ENCODE data around the gene EMC10. TPM values are rescaled to one million over a fixed set of nuclear protein-coding genes. Genes with fewer than 3 reads are reported as not detected.

The EMC10 gene
- total RNA-seq, result 10 to 100 TPM; 80.0 to 80.3 TPM
- polyA plus RNA-seq (2013, experiment 1 of 2), result 77.9 TPM
- polyA plus RNA-seq (2013, experiment 2 of 2), result 78.8 TPM
- 61.5 to 149 (median 92.5) reads per million in 172 experiments for total RNA-seq

DNA sequence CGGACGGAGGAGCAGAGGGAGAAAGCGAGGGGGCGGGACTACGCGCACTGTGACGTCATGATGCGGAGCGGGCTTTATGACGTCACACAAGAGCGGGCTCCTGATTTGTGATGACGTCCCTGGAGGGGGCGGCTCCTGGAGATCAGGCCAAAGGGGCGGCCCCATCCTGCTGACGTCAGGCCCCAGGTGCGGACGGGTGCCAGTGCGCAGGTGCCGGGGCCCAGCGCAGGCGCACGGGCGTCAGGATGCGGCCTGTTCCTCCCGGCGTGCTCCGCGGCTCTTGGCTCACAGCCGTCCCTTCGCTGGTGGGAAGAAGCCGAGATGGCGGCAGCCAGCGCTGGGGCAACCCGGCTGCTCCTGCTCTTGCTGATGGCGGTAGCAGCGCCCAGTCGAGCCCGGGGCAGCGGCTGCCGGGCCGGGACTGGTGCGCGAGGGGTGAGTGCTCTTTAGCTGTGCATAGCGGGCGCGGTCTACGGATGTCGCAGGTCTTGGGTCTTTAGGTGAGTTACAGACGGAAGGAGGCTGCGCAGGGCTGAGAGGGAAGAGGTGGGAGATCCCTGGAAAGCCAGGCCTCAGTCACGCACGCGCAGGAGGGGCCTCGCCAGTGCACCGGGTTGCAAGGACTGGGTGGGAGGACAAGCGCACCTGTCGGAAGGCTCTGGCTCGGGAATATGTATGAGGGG, at the start of gene EMC10, which contains the start of gene GARIN5A:
TSS of gene EMC10 (plus strand) at position 284 of the 683 bp plus-strand sequence. CDS start at position 322, 38 bp downstream.
TSS of gene GARIN5A (minus strand) at position 625 of the 683 bp plus-strand sequence. CDS start at position 165, 460 bp downstream.
- Histone ChIP-seq H3K4me1 (ENCODE audit: insufficient read depth, low read length) (peaks cover 43% of the 10 kb centered on the region), H3K9me3 (ENCODE audit: control insufficient read depth in 1 of 2, insufficient read depth in 1 of 2, low read length in 2 of 2) (peaks cover 0 to 6% of the 10 kb centered on the region in 2 experiments), H3K27me3 (ENCODE audit: control insufficient read depth in 1 of 2, insufficient read depth in 2 of 2, low read length in 2 of 2) (no peaks in the 10 kb centered on the region), H3K36me3 (ENCODE audit: insufficient read depth, low read length) (peaks cover 34% of the 10 kb centered on the region), H3K4me3 (ENCODE audit: low read length) (peak within 1 kb of the TSS; percentile 79), H3K27ac (ENCODE audit: low read depth in 1 of 2, low read length in 2 of 2) (peak within 1 kb of the TSS; percentile 73 to 82)
- ChIA-PET CTCF (no interaction called here), POLR2A (interaction anchor here (0.9 to 1.1 kb wide), 3 partner anchors 100 to 119 kb away, joined by 3 to 12 read pairs (median 4); partner anchors contain the start of gene NR1H2)
- TF ChIP-seq, protein P1, sequence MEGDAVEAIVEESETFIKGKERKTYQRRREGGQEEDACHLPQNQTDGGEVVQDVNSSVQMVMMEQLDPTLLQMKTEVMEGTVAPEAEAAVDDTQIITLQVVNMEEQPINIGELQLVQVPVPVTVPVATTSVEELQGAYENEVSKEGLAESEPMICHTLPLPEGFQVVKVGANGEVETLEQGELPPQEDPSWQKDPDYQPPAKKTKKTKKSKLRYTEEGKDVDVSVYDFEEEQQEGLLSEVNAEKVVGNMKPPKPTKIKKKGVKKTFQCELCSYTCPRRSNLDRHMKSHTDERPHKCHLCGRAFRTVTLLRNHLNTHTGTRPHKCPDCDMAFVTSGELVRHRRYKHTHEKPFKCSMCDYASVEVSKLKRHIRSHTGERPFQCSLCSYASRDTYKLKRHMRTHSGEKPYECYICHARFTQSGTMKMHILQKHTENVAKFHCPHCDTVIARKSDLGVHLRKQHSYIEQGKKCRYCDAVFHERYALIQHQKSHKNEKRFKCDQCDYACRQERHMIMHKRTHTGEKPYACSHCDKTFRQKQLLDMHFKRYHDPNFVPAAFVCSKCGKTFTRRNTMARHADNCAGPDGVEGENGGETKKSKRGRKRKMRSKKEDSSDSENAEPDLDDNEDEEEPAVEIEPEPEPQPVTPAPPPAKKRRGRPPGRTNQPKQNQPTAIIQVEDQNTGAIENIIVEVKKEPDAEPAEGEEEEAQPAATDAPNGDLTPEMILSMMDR (IDR thresholded peaks at IDR 0.05), result no peak
- DNase-seq, result peak; percentile 81 to 98 (median 92)
- Mint-ChIP-seq H3K27me3 (no peaks in the 10 kb centered on the region), H3K4me3 (peak within 1 kb of the TSS; percentile 95), H3K4me1 (ENCODE audit: low read depth) (peaks cover 22% of the 10 kb centered on the region), H3K36me3 (ENCODE audit: low read depth) (peaks cover 44% of the 10 kb centered on the region), H3K27ac (peak within 1 kb of the TSS; percentile 95), H3K9me3 (no peaks in the 10 kb centered on the region)
- ATAC-seq (ENCODE audit: poor library complexity), result peak; percentile 95
- intact Hi-C loops (cut with DNase I, micrococcal nuclease), result loop anchor here (1.0 to 5.0 kb wide), 3 partner anchors 35 to 109 kb away; partner anchors contain the start of genes JOSD2 (in 2 of the 2), MYBPC2 (in 1 of the 2) and NAPSA (in 1 of the 2)

DNA sequence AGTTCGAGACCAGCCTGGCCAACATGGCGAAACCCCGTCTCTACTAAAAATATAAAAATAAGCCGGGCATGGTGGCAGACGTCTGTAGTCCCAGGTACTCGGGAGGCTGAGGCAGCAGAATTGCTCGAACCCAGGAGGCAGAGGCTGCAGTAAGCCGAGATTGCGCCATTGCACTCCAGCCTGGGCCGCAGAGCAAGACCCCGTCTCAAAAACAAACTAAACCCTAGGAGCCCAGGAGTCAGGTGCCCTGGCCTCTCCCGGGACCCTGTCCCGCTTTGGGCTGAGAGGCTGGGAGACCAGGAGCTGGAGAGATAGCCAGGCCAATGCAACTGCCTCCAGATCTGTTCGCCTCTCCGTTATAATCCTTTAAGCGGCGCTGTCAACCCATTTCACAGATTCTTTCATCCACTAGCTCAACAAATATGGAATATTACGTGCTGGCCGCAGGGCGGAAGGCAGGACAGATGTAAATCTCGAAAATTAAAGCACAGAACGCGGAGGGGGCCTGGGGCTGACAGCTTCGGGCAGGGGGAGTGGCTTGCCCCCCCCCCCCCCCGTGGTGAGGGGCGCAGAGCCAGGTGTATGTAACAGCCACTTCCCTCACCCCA, 48.9 kb upstream of the EMC10 start:
- H3K4me3 Mint-ChIP-seq, result peak overlapping the region; percentile 30
- H3K4me1 ChIP-seq (ENCODE audit: insufficient read depth, low read length), result peaks cover 25% of the 10 kb centered on the region
- peaks cover 3 to 11% of the 10 kb centered on the region in 2 experiments for H3K27me3 ChIP-seq (ENCODE audit: control insufficient read depth in 1 of 2, insufficient read depth in 2 of 2, low read length in 2 of 2)
- H3K27ac Mint-ChIP-seq, result no peak overlapping the region
- no peaks in the 10 kb centered on the region for H3K9me3 Mint-ChIP-seq
- H3K4me3 ChIP-seq (ENCODE audit: low read length), result peak overlapping the region; percentile 37
- H3K27ac ChIP-seq (ENCODE audit: low read depth in 1 of 2, low read length in 2 of 2), result no peak overlapping the region
- peaks cover 0 to 5% of the 10 kb centered on the region in 2 experiments for H3K9me3 ChIP-seq (ENCODE audit: control insufficient read depth in 1 of 2, insufficient read depth in 1 of 2, low read length in 2 of 2)
- peaks cover 21% of the 10 kb centered on the region for H3K27me3 Mint-ChIP-seq
- ChIA-PET CTCF (no interaction called here), POLR2A (no interaction called here)
- H3K36me3 ChIP-seq (ENCODE audit: insufficient read depth, low read length), result no peaks in the 10 kb centered on the region
- no peak for DNase-seq
- intact Hi-C loops (cut with DNase I, micrococcal nuclease), result no loop called here
- peaks cover 19% of the 10 kb centered on the region for H3K4me1 Mint-ChIP-seq (ENCODE audit: low read depth)
- TF ChIP-seq, protein P1 (IDR thresholded peaks at IDR 0.05), result no peak
- H3K36me3 Mint-ChIP-seq (ENCODE audit: low read depth), result no peaks in the 10 kb centered on the region
- ATAC-seq (ENCODE audit: poor library complexity), result no peak

DNA sequence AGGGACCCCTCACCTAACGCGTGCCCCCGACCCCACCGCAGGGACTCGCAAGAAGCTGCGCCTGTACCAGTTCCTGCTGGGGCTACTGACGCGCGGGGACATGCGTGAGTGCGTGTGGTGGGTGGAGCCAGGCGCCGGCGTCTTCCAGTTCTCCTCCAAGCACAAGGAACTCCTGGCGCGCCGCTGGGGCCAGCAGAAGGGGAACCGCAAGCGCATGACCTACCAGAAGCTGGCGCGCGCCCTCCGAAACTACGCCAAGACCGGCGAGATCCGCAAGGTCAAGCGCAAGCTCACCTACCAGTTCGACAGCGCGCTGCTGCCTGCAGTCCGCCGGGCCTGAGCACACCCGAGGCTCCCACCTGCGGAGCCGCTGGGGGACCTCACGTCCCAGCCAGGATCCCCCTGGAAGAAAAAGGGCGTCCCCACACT, 48.3 kb upstream of the EMC10 start:
- CTCF ChIA-PET, result no interaction called here
- DNase-seq, result peak in 11 of 14 experiments; percentile 10 to 80 (median 41)

More for the DNA sequence above, 48.3 kb upstream of the EMC10 start:
- H3K36me3 ChIP-seq (ENCODE audit: insufficient read depth, low read length), result no peaks in the 10 kb centered on the region
- intact Hi-C loops (cut with DNase I, micrococcal nuclease), result no loop called here
- Mint-ChIP-seq H3K9me3 (no peaks in the 10 kb centered on the region), H3K27ac (peak overlapping the region; percentile 14), H3K36me3 (ENCODE audit: low read depth) (no peaks in the 10 kb centered on the region), H3K4me1 (ENCODE audit: low read depth) (peaks cover 19% of the 10 kb centered on the region), H3K27me3 (peaks cover 24% of the 10 kb centered on the region), H3K4me3 (peak overlapping the region; percentile 65)
- H3K27ac ChIP-seq (ENCODE audit: low read depth in 1 of 2, low read length in 2 of 2), result no peak overlapping the region
- TF ChIP-seq, protein P1 (IDR thresholded peaks at IDR 0.05), result no peak
- peak overlapping the region; percentile 37 for H3K4me3 ChIP-seq (ENCODE audit: low read length)
- H3K4me1 ChIP-seq (ENCODE audit: insufficient read depth, low read length), result peaks cover 28% of the 10 kb centered on the region
- H3K27me3 ChIP-seq (ENCODE audit: control insufficient read depth in 1 of 2, insufficient read depth in 2 of 2, low read length in 2 of 2), result peaks cover 6 to 17% of the 10 kb centered on the region in 2 experiments
- POLR2A ChIA-PET, result interaction anchor here (0.6 kb wide), 1 partner anchor 62 kb away, joined by 3 read pairs; no protein-coding TSS in a partner anchor
- ATAC-seq (ENCODE audit: poor library complexity), result peak; percentile 47
- H3K9me3 ChIP-seq (ENCODE audit: control insufficient read depth in 1 of 2, insufficient read depth in 1 of 2, low read length in 2 of 2), result peaks cover 0 to 6% of the 10 kb centered on the region in 2 experiments
